ENCODE data around the gene TEX29.

Gene TEX29

GRCh38 chr13:111291908-111292307 is 28.5 kb upstream of the TEX29 start:
- DNase-seq (ENCODE audit: low read depth in 2 of 2) = no peak

- no peak for DNase-seq (ENCODE audit: low read depth in 2 of 2)
Measured at GRCh38 chr13:111292710-111293485, 27.5 kb upstream of the TEX29 start.

GRCh38 chr13:111295886-111296285 is 24.6 kb upstream of the TEX29 start:
- no peak for DNase-seq (ENCODE audit: low read depth in 2 of 2)

- no peak for DNase-seq (ENCODE audit: low read depth in 2 of 2)
Measured at GRCh38 chr13:111296417-111296816, 24.0 kb upstream of the TEX29 start.

- no peak for DNase-seq (ENCODE audit: low read depth in 2 of 2)
Measured at GRCh38 chr13:111298214-111298975, 22.0 kb upstream of the TEX29 start.

GRCh38 chr13:111302045-111302726 is 18.3 kb upstream of the TEX29 start:
- no peak for DNase-seq (ENCODE audit: low read depth in 2 of 2)

GRCh38 chr13:111303559-111303958 is 16.9 kb upstream of the TEX29 start:
- no peak for DNase-seq (ENCODE audit: low read depth in 2 of 2)

- no peak for DNase-seq (ENCODE audit: low read depth in 2 of 2)
Measured at GRCh38 chr13:111304041-111304544, 16.3 kb upstream of the TEX29 start.

GRCh38 chr13:111304603-111305289 is 15.7 kb upstream of the TEX29 start:
- DNase-seq (ENCODE audit: low read depth in 2 of 2) = no peak

GRCh38 chr13:111312944-111313590 is 7.4 kb upstream of the TEX29 start:
- DNase-seq (ENCODE audit: low read depth in 2 of 2) = no peak

- no peak for DNase-seq (ENCODE audit: low read depth in 2 of 2)
Measured at GRCh38 chr13:111313911-111314425, 6.5 kb upstream of the TEX29 start.

GRCh38 chr13:111314852-111315251 is 5.6 kb upstream of the TEX29 start:
- no peak for DNase-seq (ENCODE audit: low read depth in 2 of 2)

- no peak for DNase-seq (ENCODE audit: low read depth in 2 of 2)
Measured at GRCh38 chr13:111315347-111315995, 5.0 kb upstream of the TEX29 start.

- no peak for DNase-seq (ENCODE audit: low read depth in 2 of 2)
Measured at GRCh38 chr13:111316161-111316730, 4.2 kb upstream of the TEX29 start.

GRCh38 chr13:111317042-111317550 is 3.3 kb upstream of the TEX29 start:
- no peak for DNase-seq (ENCODE audit: low read depth in 2 of 2)

GRCh38 chr13:111317571-111318345 is 2.7 kb upstream of the TEX29 start:
- no peak for DNase-seq (ENCODE audit: low read depth in 2 of 2)

GRCh38 chr13:111318386-111318785 is 2.1 kb upstream of the TEX29 start:
- no peak for DNase-seq (ENCODE audit: low read depth in 2 of 2)

- DNase-seq (ENCODE audit: low read depth in 2 of 2) = no peak
Measured at GRCh38 chr13:111319521-111319920, 921 bp upstream of the TEX29 start.
